ENCODE measurements around the gene AMH. TPM values are rescaled to one million over a fixed set of nuclear protein-coding genes. Genes with fewer than 3 reads are reported as not detected.

Gene AMH
- total RNA-seq, 1 donor from 2014 or later: 0.26 TPM

DNA sequence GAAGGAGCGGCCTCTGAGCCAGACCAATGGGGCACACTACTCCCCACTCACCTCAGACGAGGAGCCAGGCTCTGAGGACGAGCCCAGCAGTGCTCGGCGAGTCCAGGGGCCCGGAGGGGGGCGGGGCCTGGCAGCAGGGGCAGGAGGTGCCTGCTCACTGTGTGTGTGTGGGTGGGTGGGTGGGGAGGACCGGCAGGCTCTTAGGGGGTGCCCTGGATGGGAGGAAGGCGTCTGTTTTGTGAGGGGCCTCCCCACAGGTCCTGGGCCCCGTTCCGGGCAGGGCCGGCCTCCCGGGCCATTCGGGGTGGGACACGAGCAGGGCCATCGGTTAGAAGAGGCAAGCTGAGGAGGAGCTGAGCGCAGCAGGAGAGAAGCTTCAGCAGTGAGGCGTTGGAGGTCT, 25.7 kb upstream of the AMH start:
- peaks cover 32% of the 10 kb centered on the region for H3K36me3 ChIP-seq (ENCODE audit: control insufficient read depth, insufficient read depth, low read length)
- no peaks in the 10 kb centered on the region for H3K27me3 ChIP-seq (ENCODE audit: control insufficient read depth, insufficient read depth, low read length)
- no peak overlapping the region for H3K4me3 ChIP-seq (ENCODE audit: low read depth, low read length)
- no peak for FAIRE-seq
- no peak for DNase-seq (ENCODE audit: low read depth)
- TF ChIP-seq, protein P1, sequence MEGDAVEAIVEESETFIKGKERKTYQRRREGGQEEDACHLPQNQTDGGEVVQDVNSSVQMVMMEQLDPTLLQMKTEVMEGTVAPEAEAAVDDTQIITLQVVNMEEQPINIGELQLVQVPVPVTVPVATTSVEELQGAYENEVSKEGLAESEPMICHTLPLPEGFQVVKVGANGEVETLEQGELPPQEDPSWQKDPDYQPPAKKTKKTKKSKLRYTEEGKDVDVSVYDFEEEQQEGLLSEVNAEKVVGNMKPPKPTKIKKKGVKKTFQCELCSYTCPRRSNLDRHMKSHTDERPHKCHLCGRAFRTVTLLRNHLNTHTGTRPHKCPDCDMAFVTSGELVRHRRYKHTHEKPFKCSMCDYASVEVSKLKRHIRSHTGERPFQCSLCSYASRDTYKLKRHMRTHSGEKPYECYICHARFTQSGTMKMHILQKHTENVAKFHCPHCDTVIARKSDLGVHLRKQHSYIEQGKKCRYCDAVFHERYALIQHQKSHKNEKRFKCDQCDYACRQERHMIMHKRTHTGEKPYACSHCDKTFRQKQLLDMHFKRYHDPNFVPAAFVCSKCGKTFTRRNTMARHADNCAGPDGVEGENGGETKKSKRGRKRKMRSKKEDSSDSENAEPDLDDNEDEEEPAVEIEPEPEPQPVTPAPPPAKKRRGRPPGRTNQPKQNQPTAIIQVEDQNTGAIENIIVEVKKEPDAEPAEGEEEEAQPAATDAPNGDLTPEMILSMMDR (IDR thresholded peaks at IDR 0.05; ENCODE audit: insufficient read depth, low read length, severe bottlenecking): no peak

DNA sequence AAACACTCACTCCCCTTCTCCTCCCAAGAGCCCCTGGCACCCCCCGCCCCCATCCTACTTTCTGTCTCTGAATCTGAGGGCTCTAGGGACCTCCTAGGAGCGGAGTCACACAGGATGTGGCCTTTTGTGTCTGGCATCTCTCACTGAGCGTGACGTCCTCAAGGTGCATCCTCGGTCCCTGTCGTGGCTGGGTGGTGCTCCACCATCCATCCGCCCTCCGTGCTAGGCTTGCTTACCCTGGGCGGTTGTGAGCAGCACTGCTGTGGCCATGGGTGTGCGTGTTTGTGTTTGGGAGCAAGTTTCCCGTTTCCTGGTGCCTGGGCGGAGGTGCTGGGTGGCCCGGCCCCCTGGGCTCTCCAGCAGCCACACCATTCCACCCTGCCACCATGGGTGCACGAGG, 25.2 kb upstream of the AMH start:
- DNase-seq (ENCODE audit: low read depth): no peak
- no peak for FAIRE-seq
- Histone ChIP-seq H3K27me3 (ENCODE audit: control insufficient read depth, insufficient read depth, low read length) (no peaks in the 10 kb centered on the region), H3K4me3 (ENCODE audit: low read depth, low read length) (no peak overlapping the region), H3K36me3 (ENCODE audit: control insufficient read depth, insufficient read depth, low read length) (peaks cover 34% of the 10 kb centered on the region)
- TF ChIP-seq, protein P1 (IDR thresholded peaks at IDR 0.05; ENCODE audit: insufficient read depth, low read length, severe bottlenecking): no peak

GRCh38 chr19:2224754-2225349, 24.3 kb upstream of the AMH start:
- no peak overlapping the region for H3K4me3 ChIP-seq (ENCODE audit: low read depth, low read length)
- FAIRE-seq (no peak), DNase-seq (ENCODE audit: low read depth) (no peak)
- H3K27me3 ChIP-seq (ENCODE audit: control insufficient read depth, insufficient read depth, low read length): no peaks in the 10 kb centered on the region
- H3K36me3 ChIP-seq (ENCODE audit: control insufficient read depth, insufficient read depth, low read length): peaks cover 37% of the 10 kb centered on the region
- TF ChIP-seq, protein P1 (IDR thresholded peaks at IDR 0.05; ENCODE audit: insufficient read depth, low read length, severe bottlenecking): no peak

- Histone ChIP-seq H3K27me3 (ENCODE audit: control insufficient read depth, insufficient read depth, low read length) (no peaks in the 10 kb centered on the region), H3K4me3 (ENCODE audit: low read depth, low read length) (no peak overlapping the region), H3K36me3 (ENCODE audit: control insufficient read depth, insufficient read depth, low read length) (peaks cover 31% of the 10 kb centered on the region)
- FAIRE-seq: no peak
- DNase-seq (ENCODE audit: low read depth): no peak
- TF ChIP-seq, protein P1 (IDR thresholded peaks at IDR 0.05; ENCODE audit: insufficient read depth, low read length, severe bottlenecking): no peak
Measured at GRCh38 chr19:2225415-2226050, 23.6 kb upstream of the AMH start.

GRCh38 chr19:2226051-2226839, 22.9 kb upstream of the AMH start:
- no peak overlapping the region for H3K4me3 ChIP-seq (ENCODE audit: low read depth, low read length)
- TF ChIP-seq, protein P1 (IDR thresholded peaks at IDR 0.05; ENCODE audit: insufficient read depth, low read length, severe bottlenecking): no peak
- H3K27me3 ChIP-seq (ENCODE audit: control insufficient read depth, insufficient read depth, low read length): no peaks in the 10 kb centered on the region
- peaks cover 29% of the 10 kb centered on the region for H3K36me3 ChIP-seq (ENCODE audit: control insufficient read depth, insufficient read depth, low read length)
- DNase-seq (ENCODE audit: low read depth): no peak
- FAIRE-seq: no peak

Data from bronchial epithelial cell (primary cell).